ENCODE data around the gene DLG5.

DNA sequence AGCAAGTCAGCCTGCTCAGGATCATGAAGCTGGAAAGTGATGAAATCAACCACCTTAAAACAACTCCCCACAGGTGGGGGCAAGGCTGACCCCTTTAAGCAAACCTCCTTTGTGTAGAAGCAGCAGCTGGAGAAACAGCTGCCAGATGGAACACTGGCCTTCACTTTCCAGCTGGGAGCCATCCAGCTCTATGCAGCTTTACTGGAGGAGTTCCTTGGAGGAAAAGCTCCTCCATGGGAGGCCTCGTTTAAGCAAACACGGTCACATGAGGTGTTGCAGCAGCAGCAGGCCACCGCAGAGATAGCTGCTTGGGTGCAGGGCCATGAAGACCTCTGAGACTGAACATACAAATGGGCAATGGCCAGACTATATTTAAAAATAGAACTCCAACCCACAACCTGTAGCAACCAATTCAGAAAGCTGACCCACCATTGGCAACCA, 13.0 kb upstream of the DLG5 start:
- no peak for TF ChIP-seq EZH2 (IDR thresholded peaks at IDR 0.05; ENCODE audit: borderline replicate concordance)
- TF ChIP-seq EZH2phosphoT487 (IDR thresholded peaks at IDR 0.05; ENCODE audit: low read depth, severe bottlenecking, unreplicated experiment) = no peak
- TF ChIP-seq CTCF (IDR thresholded peaks at IDR 0.05; ENCODE audit: poor library complexity) = no peak
